GM12878 (cell line): Measurements from ENCODE around the gene TSPAN15. TPM values are rescaled to one million over a fixed set of nuclear protein-coding genes. Genes with fewer than 3 reads are reported as not detected.

Experiments
- ATAC-seq: fragments of 200-7000 bp; cut with Tn5 transposase; 3 replicates; pipeline ENCODE4 v1.9.1; 2020; ENCODE audit warnings: mild to moderate bottlenecking, moderate library complexity
- BruUV-seq: library from RNA; stranded (reverse); fragments of 400-500 nt; replicated peaks from 2 replicates; lab custom pipeline; 2021; lab: Mats Ljungman, UMichigan
- CTCF ChIA-PET: fragments of 300-600 bp; sonication (Branson Sonifier 250); formaldehyde crosslinking; extraction: SDS; loops from one replicate; lab custom pipeline; 2021; ENCODE audit warnings: inconsistent platforms; lab: Yijun Ruan, JAX
- POLR2A ChIA-PET: fragments of 350-600 bp; formaldehyde crosslinking; extraction: SDS; loops from one replicate; lab custom pipeline; 2021; ENCODE audit warnings: inconsistent platforms; lab: Charles Lee
- RAD21 ChIA-PET: fragments of 300-600 bp; sonication (Branson Sonifier 250); formaldehyde crosslinking; loops from one replicate; lab custom pipeline; 2023; ENCODE audit warnings: antibody characterized with exemption; ENCODE audit not compliant: unreplicated experiment; lab: Charles Lee
- SMC1A ChIA-PET: fragments of 300-600 bp; sonication (Branson Sonifier 250); formaldehyde crosslinking; loops from one replicate; lab custom pipeline; 2023; ENCODE audit not compliant: unreplicated experiment, uncharacterized antibody; lab: Charles Lee
- DNase-seq: peaks from one replicate; pipeline ENCODE4 v3.0.0-alpha.2; 2011; ENCODE audit warnings: low read depth, low spot score
- FAIRE-seq: peaks from 3 replicates; lab custom pipeline; 2011; peaks lifted over from hg19 to GRCh38; lab: Jason Lieb, UNC
- H2AFZ ChIP-seq: 2 replicates; pipeline ENCODE4 v1.6.0; 2011; ENCODE audit warnings: low read depth, low read length, control low read depth; ENCODE audit not compliant: control insufficient read depth
- H3K27ac ChIP-seq: 2 replicates; pipeline ENCODE4 v1.5.1; 2011; ENCODE audit warnings: control low read depth; ENCODE audit not compliant: control insufficient read depth, insufficient read depth
- H3K27me3 ChIP-seq, 2 experiments: replicated peaks in 1 of 2; 2 replicates each; pipeline versions ENCODE4 v1.6.0 to v1.6.1; 2011; ENCODE audit warnings: low read length in 1 of 2; ENCODE audit not compliant: control insufficient read depth in 2 of 2, insufficient read depth in 2 of 2
- H3K36me3 ChIP-seq, 2 experiments: 2 replicates each; pipeline ENCODE4 v1.5.1; 2011; ENCODE audit warnings: low read length in 1 of 2; ENCODE audit not compliant: control insufficient read depth in 2 of 2, insufficient read depth in 2 of 2
- H3K4me1 ChIP-seq: 2 replicates; pipeline ENCODE4 v1.6.1; 2011; ENCODE audit warnings: mild to moderate bottlenecking, low read length, moderate library complexity, mixed read lengths; ENCODE audit not compliant: control insufficient read depth, insufficient read depth
- H3K4me2 ChIP-seq: 2 replicates; pipeline ENCODE4 v1.6.0; 2011; ENCODE audit warnings: control low read depth; ENCODE audit not compliant: control insufficient read depth, insufficient read depth
- H3K4me3 ChIP-seq: fragments of 200-600 bp; sonication (generic); 2 replicates; pipeline ENCODE4 v1.5.1; 2016
- H3K79me2 ChIP-seq: 2 replicates; pipeline ENCODE4 v1.6.0; 2011; ENCODE audit warnings: low read length; ENCODE audit not compliant: control insufficient read depth, insufficient read depth
- H3K9ac ChIP-seq: 2 replicates; pipeline ENCODE4 v1.8.0; 2011; ENCODE audit warnings: low read length, control low read depth, mixed read lengths; ENCODE audit not compliant: control insufficient read depth, insufficient read depth
- H3K9me3 ChIP-seq: replicated peaks from 3 replicates; pipeline ENCODE4 v1.5.1; 2011; ENCODE audit warnings: mild to moderate bottlenecking, low read length; ENCODE audit not compliant: control insufficient read depth, insufficient read depth
- H4K20me1 ChIP-seq: 2 replicates; pipeline ENCODE4 v1.6.0; 2011; ENCODE audit not compliant: control insufficient read depth, insufficient read depth
- GABPA ChIP-seq: IDR thresholded peaks from 2 replicates; pipeline ENCODE4 v1.6.1; 2014; ENCODE audit warnings: antibody characterized with exemption, low read depth, mild to moderate bottlenecking, inconsistent platforms
- NBN ChIP-seq: fragments of 450-650 bp; IDR thresholded peaks from 2 replicates; pipeline ENCODE4 v1.6.1; 2016
- NR2C2 ChIP-seq: IDR thresholded peaks from 2 replicates; pipeline ENCODE4 v1.6.1; 2011; ENCODE audit warnings: borderline replicate concordance, low read depth; ENCODE audit not compliant: control insufficient read depth, insufficient read length
- NR2F1 ChIP-seq: fragments of 450-650 bp; conservative IDR thresholded peaks from 2 replicates; pipeline ENCODE4 v1.6.1; 2017; ENCODE audit warnings: mild to moderate bottlenecking
- RB1 ChIP-seq: fragments of 450-650 bp; formaldehyde crosslinking; IDR thresholded peaks from 2 replicates; pipeline ENCODE4 v1.6.1; 2017; ENCODE audit warnings: mild to moderate bottlenecking, borderline replicate concordance
- SMAD5 ChIP-seq: IDR thresholded peaks from 2 replicates; pipeline ENCODE4 v1.6.1; 2016; ENCODE audit warnings: antibody characterized with exemption, low read depth
- ZNF207 ChIP-seq: fragments of 450-650 bp; IDR thresholded peaks from 2 replicates; pipeline ENCODE4 v1.6.1; 2014; ENCODE audit warnings: antibody characterized with exemption, mild to moderate bottlenecking, borderline replicate concordance
- ZNF384 ChIP-seq: IDR thresholded peaks from 2 replicates; pipeline ENCODE4 v1.6.1; 2012; ENCODE audit warnings: low read depth, mild to moderate bottlenecking, low read length, improper control_type of control experiment, borderline replicate concordance
- WGBS: methylation state at CpG from one replicate; pipeline ENCODE4 v1.1.6; 2016; ENCODE audit warnings: low lambda C conversion rate; ENCODE audit not compliant: insufficient replicate concordance, insufficient coverage; ENCODE audit errors: missing lambda C conversion rate; 5-methylcytosine and 5-hydroxymethylcytosine counted together
- in situ Hi-C: fragments of 300-500 bp; cut with MboI; formaldehyde crosslinking; loops from 9 replicates; pipeline ENCODE4 v1.14.3; 2018; ENCODE audit warnings: mixed read lengths
- intact Hi-C: fragments of 100-400 bp; cut with micrococcal nuclease; formaldehyde crosslinking; loops from one replicate; pipeline ENCODE4 v1.14.2; 2022; ENCODE audit not compliant: unreplicated experiment
- polyA plus RNA-seq, 11 experiments: library from polyadenylated mRNA; depleted of rRNA in 4 of 11; unstranded in 6 of 11; stranded (reverse) in 5 of 11; fragments of >200 nt; fragmentation: Nextera tagmentation in 4 of 11; fragmentation: Illumina TruSeq in 1 of 11; extraction: Ambion mirVana in 4 of 11; extraction: Trizol in 1 of 11; gene quantifications; 1 replicate in 1 of 11; 2 replicates in 10 of 11; pipeline versions ENCODE4 v1.2.1 to v1.2.3, GENCODE V29; 2011 to 2016; ENCODE audit warnings: inconsistent platforms in 2 of 11, missing spikeins in 2 of 11, low read depth in 1 of 11
- total RNA-seq, 4 experiments: library from RNA; depleted of rRNA in 3 of 4; stranded (reverse); fragments of >200 nt in 3 of 4; fragmentation: Illumina TruSeq in 1 of 4; extraction: Trizol in 1 of 4; gene quantifications; 2 replicates each; pipeline versions ENCODE4 v1.2.1 to v1.2.3, GENCODE V29; 2013 to 2021

The TSPAN15 gene
- total and polyA plus RNA-seq, 10 of the 15 experiments (the other 5 are each of a cell fraction or from before 2014, with no cell fraction given): 1.3 to 8.5 (median 2.4) TPM; not detected in 2

DNA sequence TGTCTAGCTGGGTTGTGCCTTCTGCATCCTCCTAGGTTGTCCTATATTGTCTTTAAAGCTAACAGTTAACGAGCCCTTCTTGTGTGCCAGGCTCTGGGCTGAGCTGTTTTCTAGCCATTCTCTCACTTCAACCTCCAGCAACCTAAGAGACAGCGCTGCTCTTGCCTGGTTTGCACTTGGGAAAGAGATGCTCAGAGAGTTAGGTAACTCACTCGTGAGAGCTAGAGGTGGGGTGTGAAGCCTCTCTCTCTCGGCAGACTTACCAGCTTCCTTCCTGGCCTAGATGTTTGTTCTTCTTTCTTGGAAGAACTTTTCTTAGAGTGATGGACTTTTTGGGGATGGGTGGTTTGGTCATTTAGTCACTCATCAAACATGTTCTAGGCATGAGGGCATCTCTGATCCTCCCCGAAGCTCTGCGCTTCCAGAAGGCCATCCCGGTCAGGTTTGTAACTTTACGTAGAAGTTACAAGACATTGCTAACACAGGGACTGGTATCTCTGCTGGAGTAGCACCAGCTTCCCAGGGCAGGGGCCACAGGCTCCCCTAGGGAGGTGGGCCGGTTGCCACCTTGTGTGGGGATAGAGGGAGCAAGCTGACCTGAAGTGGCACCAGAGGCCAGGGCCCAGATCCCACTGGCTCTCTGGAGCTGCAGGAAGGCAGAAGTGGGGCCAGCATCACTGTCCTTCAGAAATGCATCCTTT lies 14.3 kb downstream of the TSPAN15 start:
- Histone ChIP-seq H3K9ac (no peak overlapping the region), H3K27ac (no peak overlapping the region), H3K36me3 (no peaks in the 10 kb centered on the region), H2AFZ (no peak overlapping the region; the same call in 1 of the 2 replicates), H3K4me1 (peaks cover 36% of the 10 kb centered on the region), H3K4me3 (no peak overlapping the region), H4K20me1 (no peaks in the 10 kb centered on the region), H3K9me3 (no peaks in the 10 kb centered on the region), H3K27me3 (no peaks in the 10 kb centered on the region), H3K4me2 (no peak overlapping the region)
- ChIA-PET RAD21 (interaction anchor here (0.7 to 2.7 kb wide), 6 partner anchors 9 to 236 kb away, joined by 3 to 16 read pairs (median 3); partner anchors contain the start of gene TSPAN15), SMC1A (interaction anchor here (0.7 to 2.6 kb wide), 7 partner anchors 10 to 42 kb away, joined by 3 to 14 read pairs (median 4); partner anchors contain the start of gene TSPAN15), CTCF (interaction anchor here (0.5 to 2.9 kb wide), 6 partner anchors 13 to 142 kb away, joined by 3 to 16 read pairs (median 4); partner anchors contain the start of gene TSPAN15), POLR2A (interaction anchor here (0.6 to 1.7 kb wide), 4 partner anchors 10 to 42 kb away, joined by 3 to 8 read pairs (median 4); no protein-coding TSS in a partner anchor)
- no peak; the same call in 2 of the 3 replicates for ATAC-seq
- in situ Hi-C loops (no loop called here), intact Hi-C loops (no loop called here)
- no peak for DNase-seq
- 71% methylated on average over 9 of the region's 9 CpGs for WGBS
- no peak for FAIRE-seq
- BruUV-seq: no TSS peak
- TF ChIP-seq GABPA: no peak
- TF ChIP-seq NR2C2: no peak
- TF ChIP-seq ZNF207: no peak
- no peak for TF ChIP-seq SMAD5
- no peak for TF ChIP-seq NBN
- no peak for TF ChIP-seq ZNF384
- TF ChIP-seq NR2F1: no peak
- TF ChIP-seq RB1: no peak
- TF ChIP-seq, all 136 proteins: peak for 0
- no peaks in the 10 kb centered on the region for H3K79me2 ChIP-seq
